Upper lobe of left lung (tissue), 4 donors: ENCODE results near the gene SEMA4A.

ENCODE experiments used
- CTCF ChIP-seq, 6 experiments: fragments of 450-650 bp in 4 of 6; fragments of 200-600 bp in 2 of 6; sonication (generic) in 2 of 6; IDR thresholded peaks; one replicate each; pipeline ENCODE4 v1.5.1; 2016 to 2019; ENCODE audit warnings: antibody characterized with exemption in 6 of 6
- POLR2A ChIP-seq, 4 donors: fragments of 450-650 bp; IDR thresholded peaks; one replicate each; pipeline ENCODE4 v1.5.1; 2016 to 2017; ENCODE audit warnings: antibody characterized with exemption in 4 of 4, mild to moderate bottlenecking in 2 of 4
- POLR2AphosphoS5 ChIP-seq, 2 donors: sonication (generic); formaldehyde crosslinking; IDR thresholded peaks; one replicate each; pipeline ENCODE4 v1.5.1; 2017; ENCODE audit warnings: antibody characterized with exemption in 2 of 2

DNA sequence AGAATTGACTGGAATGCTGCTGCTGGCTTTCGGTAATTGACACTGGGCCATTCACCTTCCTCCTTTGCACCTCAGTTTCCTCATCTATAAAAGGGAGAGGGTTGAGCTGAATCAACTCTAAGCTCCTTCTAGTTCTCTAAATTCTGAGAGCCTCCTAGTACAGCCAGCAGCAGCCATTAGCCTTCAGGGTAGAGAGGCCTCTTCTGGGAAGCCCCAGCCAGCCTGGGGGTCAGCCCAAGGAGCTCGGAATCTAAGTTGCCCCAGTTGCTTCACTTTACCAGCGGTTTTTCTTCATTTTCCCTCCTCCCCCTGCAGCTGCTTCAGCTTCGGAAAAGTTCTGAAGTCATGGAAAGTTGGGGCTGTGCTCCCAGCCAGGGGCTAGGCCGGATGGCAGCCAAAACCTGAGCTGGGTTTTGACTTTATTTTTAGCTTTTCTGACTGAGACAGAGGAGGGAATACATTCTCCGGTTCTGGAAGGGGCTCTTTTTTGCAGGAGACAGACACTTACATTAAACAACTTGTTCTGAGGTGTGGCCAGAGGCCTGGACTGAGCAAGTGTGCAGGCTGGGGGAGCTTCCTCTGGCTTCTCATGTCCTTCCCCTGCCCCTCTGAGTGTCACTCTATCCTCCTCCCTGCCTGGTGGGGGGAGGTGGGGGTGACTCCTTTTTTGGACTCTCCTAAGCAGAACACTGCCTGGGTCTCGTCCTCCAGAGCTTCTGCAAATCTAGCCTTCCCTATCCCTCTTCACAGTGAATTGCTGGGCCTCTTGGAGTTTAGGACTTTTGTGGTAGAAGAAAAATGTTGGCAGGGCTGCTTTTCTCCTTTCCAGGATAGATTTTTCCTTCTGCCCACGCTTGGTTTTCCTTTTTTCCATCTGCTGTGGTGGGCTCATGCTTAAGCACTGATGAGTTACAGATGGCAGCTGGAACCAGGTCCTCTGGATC is 24.5 kb upstream of the SEMA4A start:
- TF ChIP-seq CTCF (IDR thresholded peaks at IDR 0.05) (no peak), POLR2AphosphoS5 (IDR thresholded peaks at IDR 0.05) (peak in 1 of 2 donors; percentile 22), POLR2A (IDR thresholded peaks at IDR 0.05) (no peak)
